NCI-H1930 (cell line): ENCODE results near the gene BMPR2.
A peak's percentile ranks its signal among the peaks of the same experiment; 100 is the strongest.
"Not testable (repeated sequence)": the region's sequence is repeated elsewhere in the genome, so short reads cannot be mapped to it uniquely, and the experiment has no call there.

Experiments
- DNase-seq, 2 experiments: peaks; one replicate each; lab custom pipeline; 2025; lab: John Stamatoyannopoulos, UW

Gene BMPR2

GRCh38 chr2:202452744-202453143, 76.6 kb downstream of the BMPR2 start:
- no peak for DNase-seq

GRCh38 chr2:202454536-202454935, 78.4 kb downstream of the BMPR2 start:
- DNase-seq = no peak

- DNase-seq = no peak
Observed at GRCh38 chr2:202455114-202455513, 79.0 kb downstream of the BMPR2 start.

GRCh38 chr2:202460119-202460518, 84.0 kb downstream of the BMPR2 start:
- no peak for DNase-seq

- no peak for DNase-seq
Observed at GRCh38 chr2:202479090-202479489, 103.0 kb downstream of the BMPR2 start.

- DNase-seq = no peak
Observed at GRCh38 chr2:202479610-202480009, 103.5 kb downstream of the BMPR2 start.

GRCh38 chr2:202486351-202486750, 110.2 kb downstream of the BMPR2 start:
- no peak for DNase-seq

GRCh38 chr2:202488671-202489070, 112.5 kb downstream of the BMPR2 start:
- no peak for DNase-seq

GRCh38 chr2:202490479-202490878, 114.4 kb downstream of the BMPR2 start:
- no peak for DNase-seq

GRCh38 chr2:202491514-202491913, 115.4 kb downstream of the BMPR2 start:
- no peak for DNase-seq

- peak in 1 of 2 experiments; percentile 8 for DNase-seq
Observed at GRCh38 chr2:202494300-202495229, 118.4 kb downstream of the BMPR2 start.

GRCh38 chr2:202495230-202495604, 119.1 kb downstream of the BMPR2 start:
- DNase-seq = no peak

GRCh38 chr2:202496835-202497472, 120.8 kb downstream of the BMPR2 start:
- not testable (repeated sequence) for DNase-seq

GRCh38 chr2:202497473-202497866, 121.3 kb downstream of the BMPR2 start:
- not testable (repeated sequence) for DNase-seq

- not testable (repeated sequence) for DNase-seq
Observed at GRCh38 chr2:202499841-202500240, 123.7 kb downstream of the BMPR2 start.

GRCh38 chr2:202503276-202503675, 127.1 kb downstream of the BMPR2 start:
- not testable (repeated sequence) for DNase-seq

- no peak for DNase-seq
Observed at GRCh38 chr2:202508686-202509085, 132.6 kb downstream of the BMPR2 start.

GRCh38 chr2:202510911-202511310, 134.8 kb downstream of the BMPR2 start:
- DNase-seq = no peak

- no peak for DNase-seq
Observed at GRCh38 chr2:202512176-202512575, 136.0 kb downstream of the BMPR2 start.

GRCh38 chr2:202514732-202515131, 138.6 kb downstream of the BMPR2 start:
- no peak for DNase-seq

- DNase-seq = no peak
Observed at GRCh38 chr2:202519453-202519852, 143.3 kb downstream of the BMPR2 start.

- DNase-seq = no peak
Observed at GRCh38 chr2:202521470-202521869, 145.3 kb downstream of the BMPR2 start.

GRCh38 chr2:202529389-202529788, 153.3 kb downstream of the BMPR2 start:
- DNase-seq = no peak
